DMS114 treated with DMSO at 0.1 percent for 48 hours (cell line): Measurements from ENCODE around the gene CDC45.
"Not testable (repeated sequence)": the region's sequence is repeated elsewhere in the genome, so short reads cannot be mapped to it uniquely, and the experiment has no call there.

Source experiments
- DNase-seq: peaks from one replicate; lab custom pipeline; 2025; ENCODE audit not compliant: unreplicated experiment; lab: John Stamatoyannopoulos, UW

Gene CDC45

GRCh38 chr22:19479355-19480172, at the start of gene CDC45:
Gene CDC45 (plus strand): TSS chr22:19479920. CDS start chr22:19479969, 49 bp downstream.
- peak; percentile 97 for DNase-seq

GRCh38 chr22:19429950-19430889, 49.5 kb upstream of the CDC45 start:
- no peak for DNase-seq

GRCh38 chr22:19430890-19431541, 48.7 kb upstream of the CDC45 start:
- no peak for DNase-seq

- DNase-seq: peak; percentile 50
Measured at GRCh38 chr22:19431649-19432132, 48.0 kb upstream of the CDC45 start, which contains the start of gene HIRA. Gene HIRA (minus strand): TSS chr22:19431733. CDS start chr22:19431476, 257 bp downstream.

- DNase-seq: peak; percentile 83
Measured at GRCh38 chr22:19432133-19432851, 47.4 kb upstream of the CDC45 start, which contains the start of gene MRPL40. Gene MRPL40 (plus strand): TSS chr22:19432545. CDS start chr22:19432555, 10 bp downstream.

- DNase-seq: no peak
Measured at GRCh38 chr22:19434401-19434800, 45.3 kb upstream of the CDC45 start.

GRCh38 chr22:19434829-19435580, 44.7 kb upstream of the CDC45 start:
- DNase-seq: no peak

- not testable (repeated sequence) for DNase-seq
Measured at GRCh38 chr22:19436444-19437161, 43.1 kb upstream of the CDC45 start.

GRCh38 chr22:19438298-19438697, 41.4 kb upstream of the CDC45 start:
- DNase-seq: no peak

GRCh38 chr22:19440411-19441195, 39.1 kb upstream of the CDC45 start:
- no peak for DNase-seq

- no peak for DNase-seq
Measured at GRCh38 chr22:19442166-19442565, 37.6 kb upstream of the CDC45 start.

GRCh38 chr22:19443544-19444211, 36.0 kb upstream of the CDC45 start:
- no peak for DNase-seq

- DNase-seq: not testable (repeated sequence)
Measured at GRCh38 chr22:19445279-19445982, 34.3 kb upstream of the CDC45 start.

- DNase-seq: no peak
Measured at GRCh38 chr22:19446603-19447329, 33.0 kb upstream of the CDC45 start.

- peak; percentile 90 for DNase-seq
Measured at GRCh38 chr22:19447330-19448075, 32.2 kb upstream of the CDC45 start, which contains the start of gene C22orf39. Gene C22orf39 (minus strand): TSS chr22:19447711. CDS start chr22:19447688, 23 bp downstream.
